Uterus (tissue), 2 donors: Measurements from ENCODE around the gene ACTL10.

Experiments used
- CTCF ChIP-seq, 4 experiments: fragments of 200-600 bp in 2 of 4; fragments of 450-650 bp in 2 of 4; sonication (generic) in 2 of 4; IDR thresholded peaks; one replicate each; pipeline ENCODE4 v1.5.1; 2016 to 2019; ENCODE audit warnings: antibody characterized with exemption in 4 of 4, mild to moderate bottlenecking in 2 of 4, moderate library complexity in 1 of 4
- POLR2A ChIP-seq, 2 donors: fragments of 450-650 bp; IDR thresholded peaks; one replicate each; pipeline ENCODE4 v1.6.1; 2016; ENCODE audit warnings: antibody characterized with exemption in 2 of 2, mild to moderate bottlenecking in 1 of 2, moderate library complexity in 1 of 2

- no peak for TF ChIP-seq CTCF (IDR thresholded peaks at IDR 0.05)
- no peak for TF ChIP-seq POLR2A (IDR thresholded peaks at IDR 0.05)
Measured at GRCh38 chr20:33660685-33661058, 6.1 kb upstream of the ACTL10 start.
